SK-N-SH treated with all-trans-retinoic acid at 6 μM for 48 hours (cell line): ENCODE measurements around the gene ZNF343.
"Not testable (repeated sequence)": the region's sequence is repeated elsewhere in the genome, so short reads cannot be mapped to it uniquely, and the experiment has no call there.

Experiments used
- PPARA ChIP-seq: fragments of 250-450 bp; sonication (Bioruptor Pico); IDR thresholded peaks from 2 replicates; pipeline ENCODE4 v1.5.0; 2020; ENCODE audit warnings: mild to moderate bottlenecking, borderline replicate concordance
- SNAI2 ChIP-seq: fragments of 250-450 bp; sonication (Bioruptor Pico); IDR thresholded peaks from 2 replicates; pipeline ENCODE4 v1.5.0; 2020; ENCODE audit warnings: mild to moderate bottlenecking, moderate library complexity
- TOX ChIP-seq: fragments of 250-450 bp; sonication (Bioruptor Pico); IDR thresholded peaks from 2 replicates; pipeline ENCODE4 v1.8.0; 2021; ENCODE audit warnings: mild to moderate bottlenecking, moderate library complexity, borderline replicate concordance
- ZC3H10 ChIP-seq: fragments of 250-450 bp; sonication (Bioruptor Pico); IDR thresholded peaks from 2 replicates; pipeline ENCODE4 v1.5.1; 2021; ENCODE audit warnings: mild to moderate bottlenecking, moderate library complexity
- ZFP30 ChIP-seq: fragments of 450-650 bp; formaldehyde crosslinking; IDR thresholded peaks from 2 replicates; pipeline ENCODE4 v1.5.0; 2022; ENCODE audit warnings: mild to moderate bottlenecking, moderate library complexity
- ZNF565 ChIP-seq: fragments of 450-650 bp; formaldehyde crosslinking; conservative IDR thresholded peaks from 2 replicates; pipeline ENCODE4 v1.5.0; 2020; ENCODE audit warnings: low read depth, mild to moderate bottlenecking, moderate library complexity
- ZNF70 ChIP-seq: fragments of 450-650 bp; formaldehyde crosslinking; IDR thresholded peaks from 2 replicates; pipeline ENCODE4 v1.5.0; 2020; ENCODE audit warnings: mild to moderate bottlenecking, moderate library complexity
- ZNF8 ChIP-seq: fragments of 450-650 bp; formaldehyde crosslinking; IDR thresholded peaks from 2 replicates; pipeline ENCODE4 v1.5.0; 2020; ENCODE audit warnings: mild to moderate bottlenecking, moderate library complexity
- TF ChIP-seq, protein P1 (sequence below): fragments of 250-450 bp; sonication (Bioruptor Pico); IDR thresholded peaks from 2 replicates; pipeline ENCODE4 v1.5.1; 2020; ENCODE audit warnings: low read depth, mild to moderate bottlenecking, moderate library complexity

GRCh38 chr20:2506426-2506825 is 2.3 kb downstream of the ZNF343 start:
- TF ChIP-seq ZFP30; ZNF8 (CRISPR knock-in tag); PPARA (CRISPR knock-in tag); SNAI2 (CRISPR knock-in tag); TOX (CRISPR knock-in tag); ZNF565; ZC3H10; ZNF70: not testable (repeated sequence)
- TF ChIP-seq, protein P1, sequence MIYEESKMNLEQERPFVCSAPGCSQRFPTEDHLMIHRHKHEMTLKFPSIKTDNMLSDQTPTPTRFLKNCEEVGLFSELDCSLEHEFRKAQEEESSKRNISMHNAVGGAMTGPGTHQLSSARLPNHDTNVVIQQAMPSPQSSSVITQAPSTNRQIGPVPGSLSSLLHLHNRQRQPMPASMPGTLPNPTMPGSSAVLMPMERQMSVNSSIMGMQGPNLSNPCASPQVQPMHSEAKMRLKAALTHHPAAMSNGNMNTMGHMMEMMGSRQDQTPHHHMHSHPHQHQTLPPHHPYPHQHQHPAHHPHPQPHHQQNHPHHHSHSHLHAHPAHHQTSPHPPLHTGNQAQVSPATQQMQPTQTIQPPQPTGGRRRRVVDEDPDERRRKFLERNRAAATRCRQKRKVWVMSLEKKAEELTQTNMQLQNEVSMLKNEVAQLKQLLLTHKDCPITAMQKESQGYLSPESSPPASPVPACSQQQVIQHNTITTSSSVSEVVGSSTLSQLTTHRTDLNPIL (CRISPR knock-in tag): not testable (repeated sequence)
